ENCODE data around the gene SLC16A12.

The SLC16A12 gene

DNA sequence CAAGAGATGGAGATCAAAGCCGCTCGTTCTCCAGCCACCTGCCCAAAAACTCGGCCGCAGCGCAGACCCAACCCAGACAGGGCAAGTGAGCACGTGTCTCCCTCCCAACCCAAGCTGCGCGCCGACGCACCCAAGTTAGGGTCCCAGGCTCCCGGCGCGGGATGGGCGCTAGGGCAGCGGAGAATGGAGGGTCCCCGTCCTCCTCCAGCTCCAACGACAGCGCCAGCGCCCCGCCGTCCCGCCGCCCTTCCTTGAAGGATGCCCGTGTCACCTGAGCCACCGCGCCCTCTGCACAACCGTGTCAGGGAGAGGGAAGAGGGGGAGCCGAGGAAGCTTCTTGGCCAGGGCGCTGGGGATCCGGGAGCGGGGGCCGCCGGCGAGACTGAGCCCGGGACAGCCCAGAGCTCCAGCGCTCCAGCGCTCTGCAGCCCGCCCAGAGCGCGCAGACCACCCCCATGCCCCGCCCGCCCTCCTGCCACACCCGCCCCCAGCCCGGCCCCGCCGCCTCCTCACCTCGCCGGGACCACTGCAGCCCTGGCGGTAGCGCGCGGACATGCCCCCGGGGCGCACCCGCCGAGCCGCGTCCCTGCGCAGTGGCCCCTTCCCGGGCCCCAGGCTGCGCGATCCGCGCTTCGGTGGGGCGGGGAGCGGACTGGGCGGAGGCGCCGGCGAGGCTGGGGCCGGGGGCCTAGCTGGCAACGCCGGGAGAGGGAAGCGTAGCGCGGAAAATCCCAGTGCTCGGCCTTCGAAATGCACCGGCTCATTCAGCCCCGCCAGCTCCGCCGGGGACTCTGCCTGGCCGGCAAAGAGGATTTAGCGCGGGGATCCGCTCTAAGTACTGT lies at the start of gene SLC16A12:
Gene SLC16A12, minus strand, starts transcription at position 424 of the 842 bp plus-strand sequence. CDS start 73,016 bp downstream, outside the sequence.
- no peak within 1 kb of the TSS for H2AFZ ChIP-seq (ENCODE audit: low read depth)
- TF ChIP-seq, protein P1, sequence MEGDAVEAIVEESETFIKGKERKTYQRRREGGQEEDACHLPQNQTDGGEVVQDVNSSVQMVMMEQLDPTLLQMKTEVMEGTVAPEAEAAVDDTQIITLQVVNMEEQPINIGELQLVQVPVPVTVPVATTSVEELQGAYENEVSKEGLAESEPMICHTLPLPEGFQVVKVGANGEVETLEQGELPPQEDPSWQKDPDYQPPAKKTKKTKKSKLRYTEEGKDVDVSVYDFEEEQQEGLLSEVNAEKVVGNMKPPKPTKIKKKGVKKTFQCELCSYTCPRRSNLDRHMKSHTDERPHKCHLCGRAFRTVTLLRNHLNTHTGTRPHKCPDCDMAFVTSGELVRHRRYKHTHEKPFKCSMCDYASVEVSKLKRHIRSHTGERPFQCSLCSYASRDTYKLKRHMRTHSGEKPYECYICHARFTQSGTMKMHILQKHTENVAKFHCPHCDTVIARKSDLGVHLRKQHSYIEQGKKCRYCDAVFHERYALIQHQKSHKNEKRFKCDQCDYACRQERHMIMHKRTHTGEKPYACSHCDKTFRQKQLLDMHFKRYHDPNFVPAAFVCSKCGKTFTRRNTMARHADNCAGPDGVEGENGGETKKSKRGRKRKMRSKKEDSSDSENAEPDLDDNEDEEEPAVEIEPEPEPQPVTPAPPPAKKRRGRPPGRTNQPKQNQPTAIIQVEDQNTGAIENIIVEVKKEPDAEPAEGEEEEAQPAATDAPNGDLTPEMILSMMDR (conservative IDR thresholded peaks at IDR 0.05; ENCODE audit: low read depth, low read length), result no peak
- no peak within 1 kb of the TSS for H3K4me2 ChIP-seq
- no peaks in the 10 kb centered on the region for H3K36me3 ChIP-seq (ENCODE audit: insufficient read depth)
- no peaks in the 10 kb centered on the region for H4K20me1 ChIP-seq (ENCODE audit: insufficient read depth)
- no peaks in the 10 kb centered on the region for H3K4me1 ChIP-seq (ENCODE audit: low read depth, poor library complexity, severe bottlenecking)
- H3K27ac ChIP-seq, result no peak within 1 kb of the TSS
- no peaks in the 10 kb centered on the region for H3K27me3 ChIP-seq (ENCODE audit: insufficient read depth, low read depth)
- no peak within 1 kb of the TSS for H3K4me3 ChIP-seq (IDR thresholded peaks at IDR 0.05; ENCODE audit: insufficient read depth, low read depth, low read length)
- H3K79me2 ChIP-seq (ENCODE audit: insufficient read depth, low read depth), result no peaks in the 10 kb centered on the region
- no peak within 1 kb of the TSS for H3K9ac ChIP-seq

DNA sequence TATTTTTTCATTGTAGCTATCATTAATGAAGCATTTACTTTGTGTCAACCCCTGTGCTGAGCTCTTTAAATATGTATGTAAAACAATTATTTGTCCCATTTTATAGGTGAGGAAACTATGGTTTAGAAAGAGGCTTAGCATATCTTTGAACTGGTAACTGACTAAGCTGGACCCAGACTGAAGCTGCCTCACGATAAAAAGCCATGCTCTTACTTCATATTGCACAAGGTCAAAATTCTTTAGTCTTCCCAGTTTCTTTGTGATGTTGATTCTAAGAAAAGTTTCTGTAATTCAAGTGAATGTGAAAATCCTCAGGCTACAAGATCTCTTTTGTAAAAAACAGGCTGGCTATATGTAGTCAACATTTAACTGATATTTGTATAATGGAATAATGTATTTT lies 46.6 kb upstream of the SLC16A12 start:
- Histone ChIP-seq H3K27ac (no peak overlapping the region), H3K4me3 (IDR thresholded peaks at IDR 0.05; ENCODE audit: insufficient read depth, low read depth, low read length) (no peak overlapping the region), H3K79me2 (ENCODE audit: insufficient read depth, low read depth) (no peaks in the 10 kb centered on the region), H2AFZ (ENCODE audit: low read depth) (no peak overlapping the region), H3K9ac (no peak overlapping the region), H3K4me1 (ENCODE audit: low read depth, poor library complexity, severe bottlenecking) (no peaks in the 10 kb centered on the region), H3K27me3 (ENCODE audit: insufficient read depth, low read depth) (no peaks in the 10 kb centered on the region), H4K20me1 (ENCODE audit: insufficient read depth) (no peaks in the 10 kb centered on the region), H3K4me2 (no peak overlapping the region), H3K36me3 (ENCODE audit: insufficient read depth) (no peaks in the 10 kb centered on the region)
- TF ChIP-seq, protein P1 (conservative IDR thresholded peaks at IDR 0.05; ENCODE audit: low read depth, low read length), result no peak

- no peak overlapping the region for H3K27ac ChIP-seq
- H3K4me1 ChIP-seq (ENCODE audit: low read depth, poor library complexity, severe bottlenecking), result no peaks in the 10 kb centered on the region
- no peaks in the 10 kb centered on the region for H3K27me3 ChIP-seq (ENCODE audit: insufficient read depth, low read depth)
- no peaks in the 10 kb centered on the region for H3K79me2 ChIP-seq (ENCODE audit: insufficient read depth, low read depth)
- no peaks in the 10 kb centered on the region for H4K20me1 ChIP-seq (ENCODE audit: insufficient read depth)
- no peak overlapping the region for H3K4me3 ChIP-seq (IDR thresholded peaks at IDR 0.05; ENCODE audit: insufficient read depth, low read depth, low read length)
- no peak overlapping the region for H3K9ac ChIP-seq
- H3K36me3 ChIP-seq (ENCODE audit: insufficient read depth), result no peaks in the 10 kb centered on the region
- TF ChIP-seq, protein P1 (conservative IDR thresholded peaks at IDR 0.05; ENCODE audit: low read depth, low read length), result no peak
- H3K4me2 ChIP-seq, result no peak overlapping the region
- H2AFZ ChIP-seq (ENCODE audit: low read depth), result no peak overlapping the region
These were observed 44.8 kb upstream of the SLC16A12 start for GRCh38 chr10:89580243-89580642.

- no peak overlapping the region for H3K4me2 ChIP-seq
- H3K9ac ChIP-seq, result no peak overlapping the region
- H4K20me1 ChIP-seq (ENCODE audit: insufficient read depth), result no peaks in the 10 kb centered on the region
- no peak overlapping the region for H3K27ac ChIP-seq
- TF ChIP-seq, protein P1 (conservative IDR thresholded peaks at IDR 0.05; ENCODE audit: low read depth, low read length), result no peak
- no peaks in the 10 kb centered on the region for H3K79me2 ChIP-seq (ENCODE audit: insufficient read depth, low read depth)
- H3K4me1 ChIP-seq (ENCODE audit: low read depth, poor library complexity, severe bottlenecking), result no peaks in the 10 kb centered on the region
- no peak overlapping the region for H2AFZ ChIP-seq (ENCODE audit: low read depth)
- H3K36me3 ChIP-seq (ENCODE audit: insufficient read depth), result no peaks in the 10 kb centered on the region
- no peaks in the 10 kb centered on the region for H3K27me3 ChIP-seq (ENCODE audit: insufficient read depth, low read depth)
- H3K4me3 ChIP-seq (IDR thresholded peaks at IDR 0.05; ENCODE audit: insufficient read depth, low read depth, low read length), result no peak overlapping the region
These were observed 41.3 kb upstream of the SLC16A12 start for GRCh38 chr10:89576696-89577095.
